Caco-2 (cell line): ENCODE data around the gene RBM4. TPM values are rescaled to one million over a fixed set of nuclear protein-coding genes. Genes with fewer than 3 reads are reported as not detected.

Experiments
- BruUV-seq: library from RNA; stranded (reverse); fragments of 400-500 nt; replicated peaks from 2 replicates; lab custom pipeline; 2021; lab: Mats Ljungman, UMichigan
- CTCF ChIA-PET: fragments of 300-600 bp; sonication (Branson Sonifier 250); formaldehyde crosslinking; loops from one replicate; lab custom pipeline; 2022; ENCODE audit warnings: antibody characterized with exemption; lab: Charles Lee
- POLR2A ChIA-PET: fragments of 300-600 bp; sonication (Branson Sonifier 250); formaldehyde crosslinking; loops from one replicate; lab custom pipeline; 2022; ENCODE audit warnings: antibody characterized with exemption; lab: Charles Lee
- DNase-seq, 2 experiments: peaks; one replicate each; pipeline versions ENCODE4 v3.0.0 to v3.0.0-alpha.2; 2020 to 2022
- H3K27me3 ChIP-seq: replicated peaks from 2 replicates; pipeline ENCODE4 v1.6.0; 2011; ENCODE audit warnings: low read length; ENCODE audit not compliant: control insufficient read depth, insufficient read depth
- H3K36me3 ChIP-seq: 2 replicates; pipeline ENCODE4 v1.5.1; 2011; ENCODE audit warnings: low read length; ENCODE audit not compliant: control insufficient read depth, insufficient read depth
- H3K4me1 ChIP-seq: fragments of 250-450 bp; sonication (Bioruptor Pico); 2 replicates; pipeline ENCODE4 v1.5.1; 2020; ENCODE audit warnings: mild to moderate bottlenecking
- H3K4me3 ChIP-seq: 2 replicates; pipeline ENCODE4 v1.5.1; 2011; ENCODE audit warnings: low read depth, mild to moderate bottlenecking, control low read depth, low read length
- H3K9me3 ChIP-seq: fragments of 250-450 bp; sonication (Bioruptor Pico); 2 replicates; pipeline ENCODE4 v1.5.1; 2020; ENCODE audit warnings: mild to moderate bottlenecking, moderate library complexity
- H3K27ac Mint-ChIP-seq: one replicate; pipeline ENCODE4 v1.8.0; 2022; ENCODE audit warnings: mixed read lengths; ENCODE audit not compliant: unreplicated experiment
- H3K27me3 Mint-ChIP-seq: one replicate; pipeline ENCODE4 v1.8.0; 2022; ENCODE audit warnings: mixed read lengths; ENCODE audit not compliant: insufficient read depth, unreplicated experiment
- H3K36me3 Mint-ChIP-seq: one replicate; pipeline ENCODE4 v1.8.0; 2022; ENCODE audit warnings: mild to moderate bottlenecking, mixed read lengths; ENCODE audit not compliant: insufficient read depth, unreplicated experiment
- H3K4me1 Mint-ChIP-seq: one replicate; pipeline ENCODE4 v1.8.0; 2022; ENCODE audit warnings: low read depth, mixed read lengths; ENCODE audit not compliant: unreplicated experiment
- H3K4me3 Mint-ChIP-seq: one replicate; pipeline ENCODE4 v1.8.0; 2022; ENCODE audit warnings: mild to moderate bottlenecking, moderate library complexity, mixed read lengths; ENCODE audit not compliant: unreplicated experiment
- H3K9me3 Mint-ChIP-seq: one replicate; pipeline ENCODE4 v1.8.0; 2022; ENCODE audit warnings: mixed read lengths; ENCODE audit not compliant: unreplicated experiment
- CTCF ChIP-seq, 2 experiments: fragments of 200-600 bp in 1 of 2; IDR thresholded peaks; 1 replicate in 1 of 2; 2 replicates in 1 of 2; pipeline versions ENCODE4 v1.5.1 to v1.8.0; 2011 to 2022; ENCODE audit warnings: antibody characterized with exemption in 1 of 2, control low read depth in 1 of 2, inconsistent platforms in 1 of 2, low read depth in 1 of 2, low read length in 1 of 2, mild to moderate bottlenecking in 1 of 2, moderate library complexity in 1 of 2; ENCODE audit not compliant: insufficient read depth in 1 of 2, severe bottlenecking in 1 of 2, unreplicated experiment in 1 of 2
- intact Hi-C: fragments of 100-400 bp; cut with micrococcal nuclease; formaldehyde crosslinking; loops from one replicate; pipeline ENCODE4 v1.10.0; 2022; ENCODE audit not compliant: unreplicated experiment
- total RNA-seq: library from RNA; stranded (reverse); gene quantifications from 2 replicates; pipeline ENCODE4 v1.2.3, GENCODE V29; 2022

Gene RBM4
- total RNA-seq, 1 experiment from 2014 or later: 257 TPM

GRCh38 chr11:66619080-66619554 lies 19.4 kb upstream of the RBM4 start:
- Mint-ChIP-seq H3K36me3 (peaks cover 84% of the 10 kb centered on the region), H3K27ac (peak overlapping the region; percentile 99), H3K27me3 (no peaks in the 10 kb centered on the region), H3K4me3 (peak overlapping the region; percentile 94), H3K4me1 (peaks cover 25% of the 10 kb centered on the region), H3K9me3 (no peaks in the 10 kb centered on the region)
- ChIA-PET POLR2A (interaction anchor here (0.5 to 1.5 kb wide), 5 partner anchors 14 to 153 kb away, joined by 3 to 11 read pairs (median 4); partner anchors contain the start of genes ACTN3, PELI3, RBM4 and ZDHHC24), CTCF (interaction anchor here (1.3 to 1.4 kb wide), 2 partner anchors 19 to 59 kb away, joined by 7 to 10 read pairs; partner anchors contain the start of genes RBM4 and RBM4B)
- H3K9me3 ChIP-seq: no peaks in the 10 kb centered on the region
- BruUV-seq: no TSS peak
- no peak for TF ChIP-seq CTCF (IDR thresholded peaks at IDR 0.05; ENCODE audit: insufficient read depth in 1 of 2, low read depth in 1 of 2, low read length in 1 of 2, severe bottlenecking in 1 of 2, unreplicated experiment in 1 of 2)
- H3K27me3 ChIP-seq: no peaks in the 10 kb centered on the region
- no peak for DNase-seq
- intact Hi-C loops: loop anchor here (5.0 kb wide), 1 partner anchor 72 kb away; the partner anchor contains the start of genes ACTN3 and ZDHHC24
- no peak overlapping the region; the same call in 1 of the 2 replicates for H3K4me3 ChIP-seq
- peaks cover 17% of the 10 kb centered on the region for H3K4me1 ChIP-seq
- 0 out of 2 replicates have a peak, but pooled peaks cover 2% of the 10 kb centered on the region for H3K36me3 ChIP-seq

DNA sequence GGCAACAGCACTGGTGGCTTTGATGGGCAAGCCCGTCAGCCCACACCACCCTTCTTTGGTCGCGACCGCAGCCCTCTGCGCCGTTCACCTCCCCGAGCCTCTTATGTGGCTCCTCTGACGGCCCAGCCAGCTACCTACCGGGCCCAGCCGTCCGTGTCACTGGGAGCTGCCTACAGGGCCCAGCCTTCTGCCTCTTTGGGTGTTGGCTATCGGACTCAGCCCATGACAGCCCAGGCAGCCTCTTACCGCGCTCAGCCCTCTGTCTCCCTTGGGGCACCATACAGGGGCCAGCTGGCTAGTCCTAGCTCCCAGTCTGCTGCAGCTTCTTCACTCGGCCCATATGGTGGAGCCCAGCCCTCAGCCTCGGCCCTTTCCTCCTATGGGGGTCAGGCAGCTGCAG lies 14.1 kb upstream of the RBM4 start:
- no peak for TF ChIP-seq CTCF (IDR thresholded peaks at IDR 0.05; ENCODE audit: insufficient read depth in 1 of 2, low read depth in 1 of 2, low read length in 1 of 2, severe bottlenecking in 1 of 2, unreplicated experiment in 1 of 2)
- H3K4me1 Mint-ChIP-seq: peaks cover 6% of the 10 kb centered on the region
- ChIA-PET CTCF (interaction anchor here (0.6 kb wide), 1 partner anchor 290 kb away, joined by 4 read pairs; no protein-coding TSS in a partner anchor), POLR2A (interaction anchor here (2.2 to 2.3 kb wide), 2 partner anchors 8 to 14 kb away, joined by 14 to 17 read pairs; partner anchors contain the start of genes RBM14 and RBM4)
- intact Hi-C loops: no loop called here
- H3K27me3 Mint-ChIP-seq: no peaks in the 10 kb centered on the region
- peaks cover 99% of the 10 kb centered on the region for H3K36me3 Mint-ChIP-seq
- no peak for DNase-seq
- no peak overlapping the region for H3K27ac Mint-ChIP-seq
- Histone ChIP-seq H3K4me3 (no peak overlapping the region), H3K4me1 (no peaks in the 10 kb centered on the region), H3K9me3 (no peaks in the 10 kb centered on the region), H3K36me3 (peaks cover 19% of the 10 kb centered on the region), H3K27me3 (no peaks in the 10 kb centered on the region)
- no peaks in the 10 kb centered on the region for H3K9me3 Mint-ChIP-seq
- no TSS peak for BruUV-seq
- H3K4me3 Mint-ChIP-seq: no peak overlapping the region

DNA sequence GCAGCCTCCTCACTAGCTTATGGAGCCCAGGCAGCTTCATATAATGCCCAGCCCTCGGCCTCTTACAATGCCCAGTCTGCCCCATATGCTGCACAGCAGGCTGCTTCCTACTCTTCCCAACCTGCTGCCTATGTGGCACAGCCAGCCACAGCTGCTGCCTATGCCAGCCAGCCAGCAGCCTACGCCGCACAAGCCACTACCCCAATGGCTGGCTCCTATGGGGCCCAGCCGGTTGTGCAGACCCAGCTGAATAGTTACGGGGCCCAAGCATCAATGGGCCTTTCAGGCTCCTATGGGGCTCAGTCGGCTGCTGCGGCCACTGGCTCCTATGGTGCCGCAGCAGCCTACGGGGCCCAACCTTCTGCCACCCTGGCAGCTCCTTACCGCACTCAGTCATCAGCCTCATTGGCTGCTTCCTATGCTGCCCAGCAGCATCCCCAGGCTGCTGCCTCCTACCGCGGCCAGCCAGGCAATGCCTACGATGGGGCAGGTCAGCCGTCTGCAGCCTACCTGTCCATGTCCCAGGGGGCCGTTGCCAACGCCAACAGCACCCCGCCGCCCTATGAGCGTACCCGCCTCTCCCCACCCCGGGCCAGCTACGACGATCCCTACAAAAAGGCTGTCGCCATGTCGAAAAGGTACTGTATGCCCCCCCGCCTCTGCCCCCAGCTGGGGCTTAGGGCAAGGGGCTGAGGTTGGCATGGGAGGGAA lies 13.3 kb upstream of the RBM4 start:
- Histone ChIP-seq H3K4me1 (no peaks in the 10 kb centered on the region), H3K27me3 (no peaks in the 10 kb centered on the region), H3K4me3 (no peak overlapping the region), H3K9me3 (no peaks in the 10 kb centered on the region), H3K36me3 (peaks cover 23% of the 10 kb centered on the region)
- DNase-seq: no peak
- H3K9me3 Mint-ChIP-seq: no peaks in the 10 kb centered on the region
- H3K4me3 Mint-ChIP-seq: no peak overlapping the region
- TF ChIP-seq CTCF (IDR thresholded peaks at IDR 0.05; ENCODE audit: insufficient read depth in 1 of 2, low read depth in 1 of 2, low read length in 1 of 2, severe bottlenecking in 1 of 2, unreplicated experiment in 1 of 2): no peak
- BruUV-seq: no TSS peak
- peaks cover 99% of the 10 kb centered on the region for H3K36me3 Mint-ChIP-seq
- H3K27ac Mint-ChIP-seq: no peak overlapping the region
- H3K27me3 Mint-ChIP-seq: no peaks in the 10 kb centered on the region
- intact Hi-C loops: no loop called here
- ChIA-PET CTCF (no interaction called here), POLR2A (interaction anchor here (0.6 to 2.3 kb wide), 3 partner anchors 9 to 49 kb away, joined by 4 to 17 read pairs (median 14); partner anchors contain the start of genes RBM14 and RBM4)
- peaks cover under 1% of the 10 kb centered on the region for H3K4me1 Mint-ChIP-seq
